Lower leg skin (tissue), 3 donors: ENCODE data around the gene ERC2.

Experiments used
- CTCF ChIP-seq, 3 donors: fragments of 450-650 bp; IDR thresholded peaks; one replicate each; pipeline ENCODE4 v1.5.1; 2016; ENCODE audit warnings: antibody characterized with exemption in 3 of 3, mild to moderate bottlenecking in 3 of 3, moderate library complexity in 2 of 3
- POLR2A ChIP-seq, 2 donors: fragments of 450-650 bp; IDR thresholded peaks; one replicate each; pipeline ENCODE4 v1.6.1; 2016 to 2017; ENCODE audit warnings: antibody characterized with exemption in 2 of 2, mild to moderate bottlenecking in 1 of 2, moderate library complexity in 1 of 2

GRCh38 chr3:55549177-55549576, 919.1 kb downstream of the ERC2 start:
- TF ChIP-seq POLR2A (IDR thresholded peaks at IDR 0.05): no peak
- TF ChIP-seq CTCF (IDR thresholded peaks at IDR 0.05): no peak
